Peyer's patch (tissue), 4 donors: ENCODE results near the gene DACT2. TPM values are rescaled to one million over a fixed set of nuclear protein-coding genes. Genes with fewer than 3 reads are reported as not detected.
"Not testable (repeated sequence)": the region's sequence is repeated elsewhere in the genome, so short reads cannot be mapped to it uniquely, and the experiment has no call there.

ENCODE experiments used
- DNase-seq, 3 donors: peaks; one replicate each; pipeline ENCODE4 v3.0.0-alpha.2; 2017 to 2019
- H3K27ac ChIP-seq, 4 donors: fragments of 200-600 bp; sonication (generic); one replicate each; pipeline ENCODE4 v1.5.1; 2016 to 2019
- H3K27me3 ChIP-seq, 2 donors: fragments of 200-600 bp; sonication (generic); one replicate each; pipeline ENCODE4 v1.5.1; 2019
- H3K36me3 ChIP-seq, 3 donors: fragments of 200-600 bp; sonication (generic); one replicate each; pipeline ENCODE4 v1.5.1; 2016 to 2019
- H3K4me1 ChIP-seq, 4 donors: fragments of 200-600 bp; sonication (generic); one replicate each; pipeline ENCODE4 v1.5.1; 2016 to 2019
- H3K4me3 ChIP-seq, 4 donors: fragments of 200-600 bp; sonication (generic); 1 replicate in 3 of 4; 2 replicates in 1 of 4; pipeline ENCODE4 v1.5.1; 2016 to 2019; ENCODE audit warnings: mild to moderate bottlenecking in 1 of 4
- H3K9me3 ChIP-seq, 4 donors: fragments of 200-600 bp; sonication (generic); one replicate each; pipeline ENCODE4 v1.5.1; 2016 to 2019; ENCODE audit warnings: mild to moderate bottlenecking in 1 of 4
- CTCF ChIP-seq, 6 experiments: fragments of 450-650 bp in 4 of 6; fragments of 200-600 bp in 2 of 6; sonication (generic) in 1 of 6; IDR thresholded peaks; one replicate each; pipeline ENCODE4 v1.5.1; 2017 to 2019; ENCODE audit warnings: antibody characterized with exemption in 6 of 6, mild to moderate bottlenecking in 3 of 6, moderate library complexity in 1 of 6
- POLR2A ChIP-seq, 2 donors: fragments of 450-650 bp; IDR thresholded peaks; one replicate each; pipeline ENCODE4 v1.5.1; 2017; ENCODE audit warnings: antibody characterized with exemption in 2 of 2, mild to moderate bottlenecking in 2 of 2, moderate library complexity in 2 of 2
- total RNA-seq, 4 donors: library from RNA; depleted of rRNA; stranded (reverse); fragments of >200 nt; gene quantifications; one replicate each; pipeline ENCODE4 v1.1.0, GENCODE V29; 2016

DACT2 gene
- total RNA-seq, 4 donors from 2014 or later = 0.35 to 2.7 (median 1.8) TPM

GRCh38 chr6:168289571-168289962 is 30.0 kb downstream of the DACT2 start:
- no peaks in the 10 kb centered on the region for H3K36me3 ChIP-seq
- H3K9me3 ChIP-seq = no peaks in the 10 kb centered on the region
- H3K4me1 ChIP-seq = no peaks in the 10 kb centered on the region
- H3K27ac ChIP-seq = no peak overlapping the region
- H3K27me3 ChIP-seq = no peaks in the 10 kb centered on the region
- no peak overlapping the region for H3K4me3 ChIP-seq
- TF ChIP-seq CTCF (IDR thresholded peaks at IDR 0.05) (no peak), POLR2A (IDR thresholded peaks at IDR 0.05) (no peak)
- DNase-seq = no peak

- no peaks in the 10 kb centered on the region for H3K36me3 ChIP-seq
- TF ChIP-seq POLR2A (IDR thresholded peaks at IDR 0.05) (no peak), CTCF (IDR thresholded peaks at IDR 0.05) (no peak)
- no peaks in the 10 kb centered on the region for H3K9me3 ChIP-seq
- H3K4me1 ChIP-seq = no peaks in the 10 kb centered on the region
- no peak overlapping the region for H3K4me3 ChIP-seq
- H3K27ac ChIP-seq = no peak overlapping the region
- H3K27me3 ChIP-seq = no peaks in the 10 kb centered on the region
- DNase-seq = peak in 1 of 3 donors; percentile 36
These were observed 30.6 kb downstream of the DACT2 start for GRCh38 chr6:168288781-168289570.

- H3K4me1 ChIP-seq, H3K27ac ChIP-seq, H3K4me3 ChIP-seq, H3K27me3 ChIP-seq, H3K9me3 ChIP-seq, H3K36me3 ChIP-seq: not testable (repeated sequence)
- DNase-seq = peak in 1 of 3 donors; percentile 19
These were observed 32.1 kb downstream of the DACT2 start for GRCh38 chr6:168287460-168287859.

GRCh38 chr6:168286771-168287446 is 32.7 kb downstream of the DACT2 start:
- H3K4me3 ChIP-seq, H3K27ac ChIP-seq, DNase-seq, H3K36me3 ChIP-seq, H3K4me1 ChIP-seq, H3K9me3 ChIP-seq, H3K27me3 ChIP-seq: not testable (repeated sequence)

- Histone ChIP-seq H3K27ac (no peak overlapping the region), H3K9me3 (no peaks in the 10 kb centered on the region), H3K4me3 (no peak overlapping the region), H3K4me1 (no peaks in the 10 kb centered on the region), H3K36me3 (no peaks in the 10 kb centered on the region), H3K27me3 (no peaks in the 10 kb centered on the region)
- no peak for TF ChIP-seq CTCF (IDR thresholded peaks at IDR 0.05)
- TF ChIP-seq POLR2A (IDR thresholded peaks at IDR 0.05) = no peak
- DNase-seq = peak in 1 of 3 donors; percentile 25
These were observed 33.5 kb downstream of the DACT2 start for GRCh38 chr6:168286116-168286515.

- H3K27ac ChIP-seq = no peak overlapping the region
- DNase-seq = peak in 1 of 3 donors; percentile 30
These were observed 34.1 kb downstream of the DACT2 start for GRCh38 chr6:168285456-168285855.

More at GRCh38 chr6:168285456-168285855, 34.1 kb downstream of the DACT2 start:
- no peaks in the 10 kb centered on the region for H3K4me1 ChIP-seq
- no peaks in the 10 kb centered on the region for H3K36me3 ChIP-seq
- no peaks in the 10 kb centered on the region for H3K27me3 ChIP-seq
- TF ChIP-seq CTCF (IDR thresholded peaks at IDR 0.05) (no peak), POLR2A (IDR thresholded peaks at IDR 0.05) (no peak)
- no peak overlapping the region for H3K4me3 ChIP-seq
- H3K9me3 ChIP-seq = no peaks in the 10 kb centered on the region
